Astrocyte of the cerebellum (primary cell): ENCODE measurements around the gene OTOF.

Experiments used
- DNase-seq: peaks from one replicate; pipeline ENCODE4 v3.0.0-alpha.2; 2011; ENCODE audit warnings: low read depth
- H3K4me3 ChIP-seq: 2 replicates; pipeline ENCODE4 v1.5.1; 2011; ENCODE audit warnings: mild to moderate bottlenecking, low read depth, low read length, moderate library complexity
- in situ Hi-C: cut with HindIII; loops from 2 replicates; pipeline ENCODE4 v1.10.0; 2017; ENCODE audit warnings: low sequenced_read_pairs
- TF ChIP-seq, protein P1 (sequence below): IDR thresholded peaks from 2 replicates; pipeline ENCODE4 v1.5.1; 2012; ENCODE audit warnings: low read length, low read depth, moderate library complexity, mild to moderate bottlenecking; ENCODE audit errors: missing control alignments

The OTOF gene

DNA sequence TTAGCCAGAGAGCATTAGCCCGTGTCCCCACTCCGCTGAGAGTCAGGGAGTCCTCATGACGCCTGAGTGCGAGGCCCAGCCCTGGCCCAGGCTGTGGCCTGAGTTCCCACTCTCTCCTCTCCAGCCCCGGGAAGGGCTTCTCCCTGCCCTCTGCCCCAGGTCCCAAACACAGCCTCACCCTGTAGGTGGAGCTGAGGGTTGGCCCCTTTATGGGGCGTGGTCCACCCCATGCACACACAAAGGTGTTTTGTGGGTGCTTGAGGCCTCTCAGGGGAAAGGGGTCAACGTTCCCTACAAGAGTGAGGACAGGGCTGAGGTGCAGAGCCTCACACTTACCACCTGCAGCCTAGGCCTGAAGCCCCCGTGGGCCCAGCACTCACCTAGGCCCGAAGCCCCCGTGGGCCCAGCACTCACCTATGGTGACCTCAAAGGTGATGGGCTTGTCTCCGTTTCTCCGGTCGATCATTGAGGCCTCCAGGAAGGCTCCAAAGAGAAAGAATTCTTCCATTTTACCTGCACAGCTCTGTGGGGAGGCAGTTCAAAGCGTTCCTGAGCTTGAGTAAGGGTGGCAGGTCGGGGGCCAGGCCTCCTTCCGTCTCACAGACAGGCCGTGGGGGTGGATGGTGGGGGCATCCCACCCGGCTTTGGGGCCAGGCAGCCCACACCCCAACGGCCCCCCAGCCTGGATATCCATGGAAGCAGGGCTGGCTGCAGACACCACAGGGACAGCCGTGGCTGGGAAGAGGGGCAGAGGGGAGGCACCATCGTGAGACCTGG is 2.1 kb upstream of the OTOF start:
- no peak for DNase-seq
- in situ Hi-C loops: no loop called here
- no peak overlapping the region for H3K4me3 ChIP-seq
- TF ChIP-seq, protein P1, sequence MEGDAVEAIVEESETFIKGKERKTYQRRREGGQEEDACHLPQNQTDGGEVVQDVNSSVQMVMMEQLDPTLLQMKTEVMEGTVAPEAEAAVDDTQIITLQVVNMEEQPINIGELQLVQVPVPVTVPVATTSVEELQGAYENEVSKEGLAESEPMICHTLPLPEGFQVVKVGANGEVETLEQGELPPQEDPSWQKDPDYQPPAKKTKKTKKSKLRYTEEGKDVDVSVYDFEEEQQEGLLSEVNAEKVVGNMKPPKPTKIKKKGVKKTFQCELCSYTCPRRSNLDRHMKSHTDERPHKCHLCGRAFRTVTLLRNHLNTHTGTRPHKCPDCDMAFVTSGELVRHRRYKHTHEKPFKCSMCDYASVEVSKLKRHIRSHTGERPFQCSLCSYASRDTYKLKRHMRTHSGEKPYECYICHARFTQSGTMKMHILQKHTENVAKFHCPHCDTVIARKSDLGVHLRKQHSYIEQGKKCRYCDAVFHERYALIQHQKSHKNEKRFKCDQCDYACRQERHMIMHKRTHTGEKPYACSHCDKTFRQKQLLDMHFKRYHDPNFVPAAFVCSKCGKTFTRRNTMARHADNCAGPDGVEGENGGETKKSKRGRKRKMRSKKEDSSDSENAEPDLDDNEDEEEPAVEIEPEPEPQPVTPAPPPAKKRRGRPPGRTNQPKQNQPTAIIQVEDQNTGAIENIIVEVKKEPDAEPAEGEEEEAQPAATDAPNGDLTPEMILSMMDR: no peak

DNA sequence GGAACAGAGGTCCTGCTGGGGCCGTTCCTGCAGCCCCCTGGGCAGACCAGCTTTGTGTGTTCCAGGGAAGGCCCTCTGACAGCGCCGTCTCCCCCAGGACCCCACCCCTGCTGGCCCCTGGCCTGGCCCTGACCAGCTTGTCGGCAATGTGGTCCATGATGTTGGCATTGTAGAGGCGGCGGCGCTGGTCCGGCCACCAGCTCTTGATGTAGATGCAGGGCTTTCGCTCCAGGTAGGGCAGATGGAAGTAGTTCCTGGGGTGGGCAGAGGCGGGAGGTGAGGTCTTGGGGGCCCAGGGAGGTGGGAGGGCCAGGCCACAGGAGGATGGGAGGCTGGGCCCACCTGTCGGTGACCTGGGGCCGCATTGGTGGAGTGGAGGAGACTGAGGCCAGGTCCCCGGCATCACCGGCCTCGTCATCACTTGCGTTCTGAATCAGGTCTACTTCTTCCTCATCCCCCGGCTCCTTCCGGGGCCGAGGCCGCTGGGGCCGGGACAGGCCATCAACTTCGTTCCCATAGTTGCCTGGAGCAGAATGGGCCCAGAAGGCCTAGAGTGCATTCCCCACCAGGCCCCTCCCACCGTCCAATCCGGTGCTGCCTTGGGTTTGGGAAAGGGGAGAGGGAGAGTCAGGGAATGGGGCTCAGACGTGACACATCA is 1.3 kb upstream of the OTOF start:
- no peak overlapping the region for H3K4me3 ChIP-seq
- TF ChIP-seq, protein P1: no peak
- in situ Hi-C loops: no loop called here
- no peak for DNase-seq

GRCh38 chr2:26478366-26478765 is 442 bp upstream of the OTOF start:
- no peak for DNase-seq
- in situ Hi-C loops: no loop called here
- no peak overlapping the region for H3K4me3 ChIP-seq
- TF ChIP-seq, protein P1: no peak

DNA sequence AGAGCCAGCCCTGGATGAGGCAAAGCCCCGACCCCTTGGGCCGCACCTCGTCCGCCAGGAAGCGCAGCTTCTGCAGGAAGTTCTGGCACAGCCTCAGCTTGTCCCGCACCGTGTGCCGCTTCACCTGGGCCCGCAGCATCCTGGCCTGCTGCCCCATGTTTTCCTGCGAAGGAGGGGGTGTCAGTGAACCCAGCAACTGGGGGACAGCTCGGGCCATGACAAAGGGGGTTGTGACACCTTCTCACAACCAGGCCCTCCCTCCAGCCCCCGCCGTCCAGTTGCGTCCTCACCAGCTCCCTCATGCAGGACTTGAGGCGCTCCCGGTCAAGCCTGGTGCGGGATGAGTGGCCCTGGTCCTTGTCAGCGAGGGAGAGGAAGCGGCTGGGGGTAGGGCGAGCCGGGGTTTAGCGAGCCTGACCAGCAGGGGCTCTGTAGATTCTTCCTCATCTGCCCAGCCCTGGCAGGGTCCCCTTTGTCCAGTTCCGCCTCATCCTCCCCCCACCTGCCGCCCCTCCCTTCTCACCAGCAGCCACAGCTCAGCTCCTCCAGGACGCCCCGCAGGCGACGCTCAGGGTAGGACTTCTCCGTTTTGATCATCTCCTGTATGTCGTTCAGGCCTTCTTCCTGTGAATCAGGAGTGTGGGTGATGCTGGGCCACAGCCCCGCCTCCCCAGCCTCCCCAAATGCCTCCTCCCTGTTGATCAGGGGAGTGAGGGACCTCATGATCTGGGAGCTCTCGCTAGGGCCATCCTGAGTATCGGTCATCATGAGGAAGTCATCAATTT is 606 bp downstream of the OTOF start:
- TF ChIP-seq, protein P1: no peak
- in situ Hi-C loops: no loop called here
- H3K4me3 ChIP-seq: no peak overlapping the region
- DNase-seq: no peak

GRCh38 chr2:26475832-26476501 is 2.0 kb downstream of the OTOF start:
- no peak overlapping the region for H3K4me3 ChIP-seq
- in situ Hi-C loops: no loop called here

GRCh38 chr2:26475037-26475436 is 2.9 kb downstream of the OTOF start:
- in situ Hi-C loops: no loop called here
- no peak for DNase-seq
- TF ChIP-seq, protein P1: no peak
- H3K4me3 ChIP-seq: no peak overlapping the region

More at GRCh38 chr2:26475832-26476501, 2.0 kb downstream of the OTOF start:
- TF ChIP-seq, protein P1: no peak
- DNase-seq: no peak
